ENCODE results near the gene ATF4.
"Not testable (repeated sequence)": the region's sequence is repeated elsewhere in the genome, so short reads cannot be mapped to it uniquely, and the experiment has no call there.

The ATF4 gene

GRCh38 chr22:39498368-39498767, 22.0 kb upstream of the ATF4 start:
- peak overlapping the region; percentile 60 for H3K27ac ChIP-seq (ENCODE audit: low read depth, low read length)

GRCh38 chr22:39498802-39499201, 21.6 kb upstream of the ATF4 start:
- peak overlapping the region; percentile 60 for H3K27ac ChIP-seq (ENCODE audit: low read depth, low read length)
- peaks cover 0 to 3% (median 0%) of the 10 kb centered on the region in 5 donors for H3K27me3 ChIP-seq (ENCODE audit: control insufficient read depth in 5 of 5, insufficient read depth in 4 of 5, low read length in 5 of 5)
- H3K4me1 ChIP-seq (ENCODE audit: control insufficient read depth in 5 of 5, insufficient read depth in 5 of 5, low read length in 5 of 5): peaks cover 20 to 80% (median 62%) of the 10 kb centered on the region in 5 donors
- H3K36me3 ChIP-seq (ENCODE audit: control insufficient read depth in 5 of 5, insufficient read depth in 5 of 5, low read length in 5 of 5): no peaks in the 10 kb centered on the region
- peak overlapping the region in 1 of 5 donors; percentile 61 for H3K9ac ChIP-seq (ENCODE audit: low read length in 5 of 5)
- no peaks in the 10 kb centered on the region for H3K9me3 ChIP-seq (ENCODE audit: control insufficient read depth in 5 of 5, low read length in 5 of 5)
- no peak overlapping the region for H3K4me3 ChIP-seq (ENCODE audit: low read depth in 1 of 5, low read length in 5 of 5)

More at GRCh38 chr22:39498368-39498767, 22.0 kb upstream of the ATF4 start:
- peaks cover 17 to 76% (median 57%) of the 10 kb centered on the region in 5 donors for H3K4me1 ChIP-seq (ENCODE audit: control insufficient read depth in 5 of 5, insufficient read depth in 5 of 5, low read length in 5 of 5)
- peak overlapping the region in 3 of 5 donors; percentile 5 to 61 (median 38) for H3K9ac ChIP-seq (ENCODE audit: low read length in 5 of 5)
- no peaks in the 10 kb centered on the region for H3K36me3 ChIP-seq (ENCODE audit: control insufficient read depth in 5 of 5, insufficient read depth in 5 of 5, low read length in 5 of 5)
- H3K4me3 ChIP-seq (ENCODE audit: low read depth in 1 of 5, low read length in 5 of 5): no peak overlapping the region
- no peaks in the 10 kb centered on the region for H3K9me3 ChIP-seq (ENCODE audit: control insufficient read depth in 5 of 5, low read length in 5 of 5)
- H3K27me3 ChIP-seq (ENCODE audit: control insufficient read depth in 5 of 5, insufficient read depth in 4 of 5, low read length in 5 of 5): peaks cover 0 to 3% (median 0%) of the 10 kb centered on the region in 5 donors

GRCh38 chr22:39500101-39500500, 20.3 kb upstream of the ATF4 start:
- Histone ChIP-seq H3K9ac (ENCODE audit: low read length in 5 of 5) (peak overlapping the region in 2 of 5 donors; percentile 12 to 26), H3K27ac (ENCODE audit: low read depth, low read length) (peak overlapping the region; percentile 91), H3K27me3 (ENCODE audit: control insufficient read depth in 5 of 5, insufficient read depth in 4 of 5, low read length in 5 of 5) (peaks cover 0 to 3% (median 0%) of the 10 kb centered on the region in 5 donors), H3K4me1 (ENCODE audit: control insufficient read depth in 5 of 5, insufficient read depth in 5 of 5, low read length in 5 of 5) (peaks cover 20 to 75% (median 61%) of the 10 kb centered on the region in 5 donors), H3K36me3 (ENCODE audit: control insufficient read depth in 5 of 5, insufficient read depth in 5 of 5, low read length in 5 of 5) (peaks cover 0 to 11% (median 10%) of the 10 kb centered on the region in 5 donors), H3K4me3 (ENCODE audit: low read depth in 1 of 5, low read length in 5 of 5) (no peak overlapping the region), H3K9me3 (ENCODE audit: control insufficient read depth in 5 of 5, low read length in 5 of 5) (no peaks in the 10 kb centered on the region)

GRCh38 chr22:39501644-39502108, 18.7 kb upstream of the ATF4 start:
- Histone ChIP-seq H3K4me3 (ENCODE audit: low read depth in 1 of 5, low read length in 5 of 5) (peak overlapping the region; percentile 31 to 89 (median 82)), H3K27ac (ENCODE audit: low read depth, low read length) (peak overlapping the region; percentile 91), H3K36me3 (ENCODE audit: control insufficient read depth in 5 of 5, insufficient read depth in 5 of 5, low read length in 5 of 5) (peaks cover 3 to 27% (median 24%) of the 10 kb centered on the region in 5 donors), H3K4me1 (ENCODE audit: control insufficient read depth in 5 of 5, insufficient read depth in 5 of 5, low read length in 5 of 5) (peaks cover 19 to 79% (median 68%) of the 10 kb centered on the region in 5 donors), H3K9me3 (ENCODE audit: control insufficient read depth in 5 of 5, low read length in 5 of 5) (no peaks in the 10 kb centered on the region), H3K9ac (ENCODE audit: low read length in 5 of 5) (peak overlapping the region; percentile 50 to 88 (median 63)), H3K27me3 (ENCODE audit: control insufficient read depth in 5 of 5, insufficient read depth in 4 of 5, low read length in 5 of 5) (no peaks in the 10 kb centered on the region)

- Histone ChIP-seq H3K4me1 (ENCODE audit: control insufficient read depth in 5 of 5, insufficient read depth in 5 of 5, low read length in 5 of 5) (peaks cover 21 to 77% (median 67%) of the 10 kb centered on the region in 5 donors), H3K27me3 (ENCODE audit: control insufficient read depth in 5 of 5, insufficient read depth in 4 of 5, low read length in 5 of 5) (no peaks in the 10 kb centered on the region), H3K27ac (ENCODE audit: low read depth, low read length) (peak within 1 kb of the TSS; percentile 91), H3K36me3 (ENCODE audit: control insufficient read depth in 5 of 5, insufficient read depth in 5 of 5, low read length in 5 of 5) (peaks cover 3 to 33% (median 28%) of the 10 kb centered on the region in 5 donors), H3K9me3 (ENCODE audit: control insufficient read depth in 5 of 5, low read length in 5 of 5) (no peaks in the 10 kb centered on the region), H3K4me3 (ENCODE audit: low read depth in 1 of 5, low read length in 5 of 5) (peak within 1 kb of the TSS; percentile 70 to 89 (median 82)), H3K9ac (ENCODE audit: low read length in 5 of 5) (peak within 1 kb of the TSS; percentile 63 to 88 (median 73))
These were observed 18.1 kb upstream of the ATF4 start, which contains the start of gene MIEF1 for GRCh38 chr22:39502109-39502788. Gene MIEF1 (plus strand): TSS chr22:39502290. CDS start chr22:39511295, 9,005 bp downstream.

GRCh38 chr22:39502789-39503409, 17.5 kb upstream of the ATF4 start:
- peak overlapping the region; percentile 70 to 89 (median 82) for H3K4me3 ChIP-seq (ENCODE audit: low read depth in 1 of 5, low read length in 5 of 5)
- no peaks in the 10 kb centered on the region for H3K9me3 ChIP-seq (ENCODE audit: control insufficient read depth in 5 of 5, low read length in 5 of 5)
- H3K27me3 ChIP-seq (ENCODE audit: control insufficient read depth in 5 of 5, insufficient read depth in 4 of 5, low read length in 5 of 5): no peaks in the 10 kb centered on the region
- peak overlapping the region; percentile 91 for H3K27ac ChIP-seq (ENCODE audit: low read depth, low read length)
- H3K36me3 ChIP-seq (ENCODE audit: control insufficient read depth in 5 of 5, insufficient read depth in 5 of 5, low read length in 5 of 5): peaks cover 3 to 39% (median 30%) of the 10 kb centered on the region in 5 donors
- peaks cover 21 to 71% (median 63%) of the 10 kb centered on the region in 5 donors for H3K4me1 ChIP-seq (ENCODE audit: control insufficient read depth in 5 of 5, insufficient read depth in 5 of 5, low read length in 5 of 5)
- H3K9ac ChIP-seq (ENCODE audit: low read length in 5 of 5): peak overlapping the region; percentile 57 to 83 (median 73)

- Histone ChIP-seq H3K36me3 (ENCODE audit: control insufficient read depth in 5 of 5, insufficient read depth in 5 of 5, low read length in 5 of 5) (peaks cover 3 to 47% (median 37%) of the 10 kb centered on the region in 5 donors), H3K4me1 (ENCODE audit: control insufficient read depth in 5 of 5, insufficient read depth in 5 of 5, low read length in 5 of 5) (peaks cover 18 to 64% (median 60%) of the 10 kb centered on the region in 5 donors), H3K9ac (ENCODE audit: low read length in 5 of 5) (peak overlapping the region; percentile 13 to 83 (median 50)), H3K27ac (ENCODE audit: low read depth, low read length) (peak overlapping the region; percentile 91), H3K4me3 (ENCODE audit: low read depth in 1 of 5, low read length in 5 of 5) (peak overlapping the region; percentile 70 to 89 (median 82)), H3K27me3 (ENCODE audit: control insufficient read depth in 5 of 5, insufficient read depth in 4 of 5, low read length in 5 of 5) (no peaks in the 10 kb centered on the region), H3K9me3 (ENCODE audit: control insufficient read depth in 5 of 5, low read length in 5 of 5) (no peaks in the 10 kb centered on the region)
These were observed 16.7 kb upstream of the ATF4 start for GRCh38 chr22:39503630-39504029.

GRCh38 chr22:39504071-39504470, 16.3 kb upstream of the ATF4 start:
- peak overlapping the region in 2 of 5 donors; percentile 60 to 83 for H3K9ac ChIP-seq (ENCODE audit: low read length in 5 of 5)
- no peak overlapping the region for H3K4me3 ChIP-seq (ENCODE audit: low read depth in 1 of 5, low read length in 5 of 5)
- peaks cover 18 to 62% (median 57%) of the 10 kb centered on the region in 5 donors for H3K4me1 ChIP-seq (ENCODE audit: control insufficient read depth in 5 of 5, insufficient read depth in 5 of 5, low read length in 5 of 5)
- no peaks in the 10 kb centered on the region for H3K27me3 ChIP-seq (ENCODE audit: control insufficient read depth in 5 of 5, insufficient read depth in 4 of 5, low read length in 5 of 5)
- peaks cover 3 to 51% (median 38%) of the 10 kb centered on the region in 5 donors for H3K36me3 ChIP-seq (ENCODE audit: control insufficient read depth in 5 of 5, insufficient read depth in 5 of 5, low read length in 5 of 5)
- H3K9me3 ChIP-seq (ENCODE audit: control insufficient read depth in 5 of 5, low read length in 5 of 5): no peaks in the 10 kb centered on the region
- H3K27ac ChIP-seq (ENCODE audit: low read depth, low read length): peak overlapping the region; percentile 91

GRCh38 chr22:39507021-39507420, 13.3 kb upstream of the ATF4 start:
- H3K36me3 ChIP-seq (ENCODE audit: control insufficient read depth in 5 of 5, insufficient read depth in 5 of 5, low read length in 5 of 5): peaks cover 10 to 80% (median 64%) of the 10 kb centered on the region in 5 donors

More at GRCh38 chr22:39507021-39507420, 13.3 kb upstream of the ATF4 start:
- H3K27me3 ChIP-seq (ENCODE audit: control insufficient read depth in 5 of 5, insufficient read depth in 4 of 5, low read length in 5 of 5); H3K9me3 ChIP-seq (ENCODE audit: control insufficient read depth in 5 of 5, low read length in 5 of 5); H3K4me3 ChIP-seq (ENCODE audit: low read depth in 1 of 5, low read length in 5 of 5); H3K27ac ChIP-seq (ENCODE audit: low read depth, low read length); H3K9ac ChIP-seq (ENCODE audit: low read length in 5 of 5): not testable (repeated sequence)
- peaks cover 10 to 48% (median 40%) of the 10 kb centered on the region in 5 donors for H3K4me1 ChIP-seq (ENCODE audit: control insufficient read depth in 5 of 5, insufficient read depth in 5 of 5, low read length in 5 of 5)
